RPMI8226 (cell line): ENCODE results near the gene PEX1.
"Not testable (repeated sequence)": the region's sequence is repeated elsewhere in the genome, so short reads cannot be mapped to it uniquely, and the experiment has no call there.

ENCODE experiments used
- DNase-seq: peaks from one replicate; pipeline ENCODE4 v3.0.0-alpha.2; 2015

The PEX1 gene

GRCh38 chr7:92503767-92504166, 24.6 kb downstream of the PEX1 start:
- DNase-seq, result no peak

DNA sequence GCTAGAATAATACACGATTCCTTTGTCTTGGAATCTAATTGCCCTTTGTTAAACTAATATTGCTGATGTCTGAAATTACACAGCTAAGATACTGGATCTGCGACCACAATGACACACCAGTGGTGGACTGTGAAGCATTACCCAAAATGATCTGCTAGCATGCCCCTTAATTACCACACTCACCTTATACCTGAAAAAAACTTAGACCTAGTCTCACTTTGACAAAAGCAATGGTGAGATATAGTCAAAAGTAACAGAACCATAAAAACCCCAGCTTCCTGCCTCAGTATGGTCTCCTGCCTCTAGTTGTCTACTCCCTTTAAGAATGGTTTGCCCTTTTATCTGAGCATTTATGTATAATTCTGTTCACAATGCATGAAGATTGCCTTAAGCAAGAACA, 29.8 kb downstream of the PEX1 start:
- DNase-seq, result no peak

DNA sequence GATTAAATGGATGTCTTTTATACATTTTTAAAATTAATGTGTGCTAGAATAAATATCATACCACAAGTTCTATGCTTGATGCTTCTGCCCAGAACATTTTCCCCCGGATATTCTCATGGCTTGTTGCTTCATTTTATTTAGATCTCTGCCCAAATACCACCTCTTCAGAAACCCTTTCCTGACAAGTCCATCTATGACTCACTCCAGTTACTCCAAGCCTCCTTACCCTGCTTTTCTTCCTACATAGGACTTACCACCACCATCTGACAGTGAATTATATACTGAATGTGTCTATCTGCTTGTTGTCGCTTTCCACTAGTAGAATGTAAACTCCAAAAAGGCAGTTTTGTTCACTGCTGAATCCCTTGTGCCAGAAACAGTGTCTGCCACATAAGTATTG, 31.4 kb downstream of the PEX1 start:
- no peak for DNase-seq

DNA sequence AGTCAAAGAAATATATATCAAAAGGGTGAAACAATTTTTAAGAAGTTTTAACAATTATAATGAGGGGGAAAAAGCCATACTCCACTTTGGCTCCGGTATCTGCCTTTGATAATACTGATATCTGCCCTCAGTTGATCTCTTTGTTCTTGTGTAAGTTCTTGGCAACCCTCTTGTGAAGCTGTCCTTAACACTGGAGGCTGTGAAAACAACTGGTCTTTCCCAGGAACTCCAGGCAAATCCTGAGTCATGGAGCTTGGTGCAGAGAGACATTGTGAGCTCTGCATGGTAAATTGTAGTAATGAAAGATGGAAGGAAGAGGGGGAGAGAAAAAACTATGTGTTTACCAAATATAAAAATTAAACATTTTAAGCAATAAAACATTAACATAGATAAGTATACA, 38.7 kb downstream of the PEX1 start:
- DNase-seq, result no peak

GRCh38 chr7:92487804-92488203, 40.5 kb downstream of the PEX1 start:
- DNase-seq, result no peak

- no peak for DNase-seq
Observed at GRCh38 chr7:92485974-92486373, 42.3 kb downstream of the PEX1 start.

GRCh38 chr7:92485267-92485892, 42.9 kb downstream of the PEX1 start:
- DNase-seq, result no peak

GRCh38 chr7:92484226-92484625, 44.1 kb downstream of the PEX1 start:
- DNase-seq, result not testable (repeated sequence)

GRCh38 chr7:92483624-92484023, 44.7 kb downstream of the PEX1 start:
- DNase-seq, result not testable (repeated sequence)

GRCh38 chr7:92479146-92479545, 49.2 kb downstream of the PEX1 start:
- DNase-seq, result not testable (repeated sequence)

DNA sequence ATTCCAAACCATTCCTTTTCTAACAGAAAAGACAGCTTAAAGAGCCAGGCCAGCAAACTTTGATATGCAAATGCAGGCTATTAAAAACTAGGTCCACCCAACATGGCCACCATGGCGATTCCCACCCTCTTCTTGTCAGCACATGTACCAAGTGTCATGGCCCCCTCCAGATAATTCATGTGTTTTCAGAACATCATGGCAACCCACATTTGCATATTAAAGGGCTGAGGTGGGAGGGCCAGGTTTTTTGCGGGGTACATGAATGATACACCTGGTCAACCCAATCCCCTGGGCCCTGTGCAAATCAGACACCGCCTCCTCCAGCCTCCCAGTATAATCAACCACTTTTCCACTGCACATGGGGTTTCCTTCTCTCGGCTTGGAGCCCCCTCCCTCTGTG, 49.6 kb downstream of the PEX1 start:
- DNase-seq, result no peak

- DNase-seq, result no peak
Observed at GRCh38 chr7:92478095-92478494, 50.2 kb downstream of the PEX1 start.

DNA sequence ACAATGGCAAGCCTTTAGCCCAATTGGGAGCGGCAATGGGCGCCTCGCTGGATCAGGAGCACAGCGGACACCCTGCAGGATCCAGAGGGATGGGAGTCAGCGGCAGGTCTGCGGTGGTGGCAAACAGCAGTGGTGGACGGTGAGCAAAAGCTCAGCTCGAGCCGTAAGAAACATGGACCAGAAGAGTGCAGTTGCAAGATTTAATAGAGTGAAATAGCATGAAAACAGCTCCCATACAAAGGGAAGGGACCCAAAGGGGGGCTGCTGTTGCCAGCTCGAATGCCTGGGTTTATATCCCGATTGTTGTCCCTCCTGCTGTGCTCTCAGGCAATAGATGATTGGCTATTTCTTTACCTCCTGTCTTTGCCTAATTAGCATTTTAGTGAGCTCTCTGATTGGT, 50.6 kb downstream of the PEX1 start, which contains the start of gene ERVW-1:
Gene ERVW-1 (minus strand): TSS at position 266 of the 400 bp plus-strand sequence. CDS start 7,565 bp downstream, outside the sequence.
- DNase-seq, result not testable (repeated sequence)

DNA sequence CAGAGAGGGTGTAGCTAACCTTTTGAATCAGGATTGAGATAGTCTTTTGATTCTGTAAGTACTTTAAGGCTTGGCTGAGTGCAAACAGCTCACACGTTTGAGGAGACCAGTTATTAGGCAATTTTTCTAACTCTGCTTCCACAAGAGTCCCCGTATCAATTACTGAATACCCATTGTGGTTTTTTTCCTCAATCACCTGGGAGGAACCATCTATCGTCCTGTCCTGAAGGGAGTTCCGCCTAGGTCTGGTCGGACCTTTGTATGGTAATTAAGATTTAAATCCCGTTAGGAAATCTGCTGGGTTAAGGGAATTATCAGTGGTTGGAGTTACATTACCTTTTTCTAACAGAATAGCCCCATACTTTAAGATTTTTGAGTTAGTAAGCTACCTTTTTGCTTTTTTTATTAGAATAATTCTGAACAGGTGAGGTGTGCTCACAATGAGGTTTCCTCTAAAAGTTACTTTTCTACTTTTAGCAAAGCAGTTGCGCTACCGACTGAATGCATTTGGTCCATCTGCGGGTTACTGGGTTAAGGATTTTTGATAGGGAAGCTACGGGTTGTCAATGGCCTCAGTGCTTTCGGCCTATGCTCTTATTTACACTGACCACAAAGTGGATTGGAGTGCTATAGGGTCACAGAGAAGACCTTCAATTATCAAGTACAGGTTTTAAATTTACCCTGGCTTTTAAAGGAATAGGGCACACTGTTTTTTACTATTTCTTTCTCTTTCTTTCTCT, 52.3 kb downstream of the PEX1 start:
- not testable (repeated sequence) for DNase-seq

DNA sequence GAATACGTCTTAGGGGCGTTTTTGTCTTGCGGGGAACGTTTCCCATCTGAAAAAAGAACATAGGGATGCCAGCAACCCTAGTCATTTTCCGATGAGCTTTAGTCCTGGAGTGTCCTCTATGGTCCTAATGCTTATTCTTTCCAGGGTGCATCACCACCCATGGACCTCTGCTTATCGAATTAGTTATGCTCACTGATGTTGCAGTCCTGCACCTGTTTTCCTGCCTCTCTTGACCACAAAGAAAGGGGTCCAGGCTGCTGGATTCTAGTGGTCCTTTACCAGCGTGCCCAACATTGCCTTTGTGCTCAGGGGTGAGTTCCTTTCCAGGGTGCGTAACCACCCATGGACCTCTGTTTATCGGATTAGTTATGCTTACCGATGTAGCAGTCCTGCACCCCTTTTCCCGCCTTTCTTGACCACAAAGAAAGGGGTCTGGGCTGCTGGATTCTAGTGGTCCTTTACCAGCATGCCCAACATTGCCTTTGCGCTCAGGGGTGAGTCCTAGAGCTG, 53.0 kb downstream of the PEX1 start:
- not testable (repeated sequence) for DNase-seq

DNA sequence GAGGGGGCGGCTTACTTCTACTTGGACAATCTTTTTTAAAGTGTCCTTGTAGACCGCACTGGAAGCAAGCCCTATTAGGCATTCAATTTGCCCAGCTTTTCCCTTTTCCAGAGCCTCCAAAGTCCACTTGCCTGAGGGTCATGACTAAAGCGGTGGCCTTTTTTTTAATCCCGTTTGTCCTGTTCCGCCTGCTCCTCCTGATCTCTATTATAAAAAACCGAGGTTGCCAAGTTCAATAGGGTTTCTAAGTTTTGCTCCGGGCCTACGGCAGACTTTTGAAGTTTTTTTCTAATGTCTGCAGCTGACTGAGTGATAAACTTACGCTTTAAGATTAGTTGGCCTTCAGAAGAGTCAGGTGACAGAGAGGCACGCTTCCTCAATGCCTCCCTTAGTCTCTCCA, 54.3 kb downstream of the PEX1 start:
- not testable (repeated sequence) for DNase-seq

DNA sequence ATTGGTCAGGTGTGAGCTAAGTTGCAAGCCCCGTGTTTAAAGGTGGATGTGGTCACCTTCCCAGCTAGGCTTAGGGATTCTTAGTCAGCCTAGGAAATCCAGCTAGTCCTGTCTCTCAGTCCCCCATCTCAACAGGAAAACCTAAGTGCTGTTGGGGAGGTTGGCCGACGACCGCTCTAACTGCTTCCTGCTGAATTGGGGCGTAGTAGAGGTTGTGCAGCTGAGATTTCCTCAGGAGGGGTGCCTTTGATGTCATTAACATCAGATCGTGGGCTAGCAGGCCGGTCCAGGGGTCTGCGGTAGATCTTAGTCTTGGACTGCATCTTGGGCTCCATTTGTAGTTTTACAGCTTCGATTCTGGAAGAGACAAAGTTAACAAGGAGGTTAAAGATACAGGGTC, 59.7 kb downstream of the PEX1 start:
- not testable (repeated sequence) for DNase-seq

DNA sequence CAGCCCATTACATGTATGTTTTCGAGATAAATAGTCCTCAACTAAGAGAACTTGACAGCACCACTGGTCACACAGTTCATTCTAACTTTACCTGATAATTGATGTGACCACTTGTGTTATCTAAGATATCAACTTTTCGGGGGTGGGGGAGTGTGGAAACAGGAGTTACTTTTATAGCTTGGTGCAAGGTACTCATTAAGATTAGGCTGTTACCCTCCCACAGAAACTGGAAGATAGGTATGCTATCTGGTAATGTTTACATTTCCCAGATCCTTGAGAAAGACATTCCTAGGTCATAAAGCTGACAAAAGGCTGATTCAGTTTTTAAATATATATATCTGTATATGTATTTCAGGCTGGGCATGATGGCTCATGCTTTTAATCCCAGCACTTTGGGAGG, 61.6 kb downstream of the PEX1 start:
- no peak for DNase-seq

DNA sequence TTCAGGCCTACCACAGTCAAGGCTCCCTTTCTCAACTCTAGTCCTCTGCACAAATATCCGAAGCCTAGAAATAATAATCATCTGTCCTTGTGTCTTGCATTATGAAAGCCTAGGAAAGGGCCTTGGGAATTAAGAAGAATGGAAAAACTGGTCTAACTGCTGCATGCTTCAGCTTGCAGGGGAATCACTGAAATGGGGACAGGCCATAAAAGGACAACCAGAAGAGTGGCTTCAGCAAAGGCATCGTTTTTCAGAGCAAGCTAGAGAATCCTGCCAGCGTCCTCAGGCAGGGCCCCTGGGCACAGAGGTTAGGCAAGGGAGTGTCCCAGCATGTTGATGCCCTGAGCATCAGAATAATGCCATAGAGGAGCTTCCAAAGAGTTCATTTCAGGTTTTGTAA, 63.8 kb downstream of the PEX1 start:
- DNase-seq, result no peak

- DNase-seq, result no peak
Observed at GRCh38 chr7:92462560-92462959, 65.8 kb downstream of the PEX1 start.

GRCh38 chr7:92461027-92462003, 67.0 kb downstream of the PEX1 start:
- peak; percentile 57 for DNase-seq

DNA sequence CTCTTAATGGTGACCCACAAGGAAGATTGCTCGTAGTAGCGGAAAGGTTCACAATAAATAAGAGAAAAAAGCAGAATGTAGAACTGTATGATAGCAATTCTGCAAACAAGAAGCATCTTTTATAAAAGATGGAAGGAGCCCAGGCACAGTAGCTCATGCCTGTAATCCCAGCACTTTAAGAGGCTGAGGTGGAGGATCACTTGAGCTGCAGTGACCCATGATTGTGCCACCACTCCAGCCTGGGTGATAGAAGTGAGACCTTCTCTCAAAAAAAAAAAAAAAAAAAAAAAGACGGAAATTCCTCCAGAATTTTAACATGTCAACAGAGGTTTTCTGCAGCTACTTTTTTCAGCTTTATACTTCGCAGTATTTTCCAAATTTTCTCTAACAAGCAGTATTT, 67.8 kb downstream of the PEX1 start:
- DNase-seq, result no peak

DNA sequence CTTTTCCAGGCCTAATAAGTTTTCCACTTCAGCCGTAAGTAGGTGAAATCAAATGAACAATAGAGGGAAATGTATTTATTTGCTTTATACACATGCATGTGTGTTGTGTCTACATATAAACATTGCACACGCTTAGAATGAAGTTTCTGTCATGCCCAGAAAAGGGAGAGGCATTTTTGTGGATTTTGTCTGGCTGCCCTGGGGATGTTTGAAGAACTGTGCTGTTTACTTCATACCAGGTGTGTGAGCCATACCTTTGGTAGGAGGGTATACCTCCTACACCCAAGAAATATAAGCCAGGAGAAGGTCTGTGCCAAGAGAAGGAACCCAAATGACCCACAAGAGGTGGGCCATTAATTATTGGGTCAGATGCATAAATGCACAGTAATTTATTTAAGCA, 68.2 kb downstream of the PEX1 start:
- no peak for DNase-seq
